ENCODE measurements around the gene PPP1R7. TPM values are rescaled to one million over a fixed set of nuclear protein-coding genes. Genes with fewer than 3 reads are reported as not detected.

The PPP1R7 gene
- total and polyA plus RNA-seq, 8 donors = 21.5 to 38.7 (median 31.5) TPM

DNA sequence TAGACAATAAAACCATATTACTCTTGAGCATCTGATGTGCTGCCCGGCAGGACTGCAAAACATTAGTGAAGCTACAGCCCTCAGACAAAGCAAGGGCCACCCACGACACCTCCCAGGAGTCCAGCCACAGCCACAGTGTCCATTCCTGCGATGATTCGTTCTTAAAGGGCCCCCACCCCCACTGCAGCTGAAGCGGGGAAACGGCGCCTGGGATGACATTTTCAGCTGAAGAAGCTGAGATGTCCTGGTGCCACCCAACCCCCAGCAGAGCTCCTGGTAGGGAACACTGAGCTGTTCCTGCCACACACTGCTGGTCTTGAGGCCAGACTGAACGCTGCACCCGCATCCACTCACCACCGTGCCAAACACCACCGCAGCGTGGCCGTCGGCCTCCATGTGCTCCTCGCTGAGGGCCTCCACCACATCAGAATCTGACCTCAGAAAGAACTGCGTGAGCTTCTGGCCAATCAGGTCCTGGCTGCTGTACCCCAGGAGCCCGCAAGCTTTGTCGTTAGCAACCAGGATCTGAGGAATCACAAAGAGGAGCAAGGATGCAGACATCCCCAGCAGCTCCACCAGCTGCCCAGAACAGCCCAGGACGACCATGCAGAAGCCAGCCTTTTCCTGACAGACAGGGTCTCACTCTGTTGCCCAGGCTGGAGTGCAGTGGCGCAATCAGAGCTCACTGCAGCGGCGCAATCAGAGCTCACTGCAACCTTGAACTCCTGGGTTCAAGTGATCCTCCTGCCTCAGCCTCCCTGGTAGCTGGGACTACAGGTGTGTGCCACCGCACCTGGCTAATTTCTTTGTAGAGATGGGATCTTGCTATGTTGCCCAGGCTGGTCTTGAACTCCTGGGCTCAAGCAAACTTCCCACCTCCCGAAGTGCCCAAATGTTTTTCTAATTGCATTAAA, 10.5 kb upstream of the PPP1R7 start:
- Histone ChIP-seq H3K36me3 (no peaks in the 10 kb centered on the region), H3K4me3 (no peak overlapping the region), H3K27ac (no peak overlapping the region), H3K9me3 (no peaks in the 10 kb centered on the region), H3K4me1 (no peaks in the 10 kb centered on the region), H3K27me3 (no peaks in the 10 kb centered on the region)
- no peak for ATAC-seq
- FAIRE-seq = no peak
- 94 to 95% methylated on average over 24 of the region's 24 CpGs for WGBS, 2 donors
- intact Hi-C loops (cut with DNase I) = no loop called here
- peak in 1 of 6 donors; percentile 27 for DNase-seq
- TF ChIP-seq, protein P1, sequence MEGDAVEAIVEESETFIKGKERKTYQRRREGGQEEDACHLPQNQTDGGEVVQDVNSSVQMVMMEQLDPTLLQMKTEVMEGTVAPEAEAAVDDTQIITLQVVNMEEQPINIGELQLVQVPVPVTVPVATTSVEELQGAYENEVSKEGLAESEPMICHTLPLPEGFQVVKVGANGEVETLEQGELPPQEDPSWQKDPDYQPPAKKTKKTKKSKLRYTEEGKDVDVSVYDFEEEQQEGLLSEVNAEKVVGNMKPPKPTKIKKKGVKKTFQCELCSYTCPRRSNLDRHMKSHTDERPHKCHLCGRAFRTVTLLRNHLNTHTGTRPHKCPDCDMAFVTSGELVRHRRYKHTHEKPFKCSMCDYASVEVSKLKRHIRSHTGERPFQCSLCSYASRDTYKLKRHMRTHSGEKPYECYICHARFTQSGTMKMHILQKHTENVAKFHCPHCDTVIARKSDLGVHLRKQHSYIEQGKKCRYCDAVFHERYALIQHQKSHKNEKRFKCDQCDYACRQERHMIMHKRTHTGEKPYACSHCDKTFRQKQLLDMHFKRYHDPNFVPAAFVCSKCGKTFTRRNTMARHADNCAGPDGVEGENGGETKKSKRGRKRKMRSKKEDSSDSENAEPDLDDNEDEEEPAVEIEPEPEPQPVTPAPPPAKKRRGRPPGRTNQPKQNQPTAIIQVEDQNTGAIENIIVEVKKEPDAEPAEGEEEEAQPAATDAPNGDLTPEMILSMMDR (IDR thresholded peaks at IDR 0.05) = no peak

DNA sequence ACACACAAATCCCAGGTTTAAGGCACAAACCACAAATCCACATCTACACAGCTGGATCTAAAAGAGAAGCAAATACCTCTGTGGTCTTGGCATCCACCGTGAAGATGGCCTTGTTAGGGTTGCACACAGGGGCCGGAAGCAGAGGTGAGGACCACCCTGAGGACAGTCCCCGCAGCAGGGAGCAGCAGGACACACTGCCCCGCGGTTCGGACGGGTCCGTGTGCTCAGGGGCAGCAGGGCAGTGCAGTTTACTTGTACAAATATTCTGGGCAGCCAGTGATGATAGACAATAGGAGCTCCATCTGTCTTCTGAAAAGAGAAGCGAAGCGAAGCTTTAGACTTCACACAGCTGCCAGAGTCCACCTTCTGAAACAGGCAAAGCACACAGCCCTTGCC, 9.8 kb upstream of the PPP1R7 start:
- peak in 1 of 6 donors; percentile 12 for DNase-seq
- no peak overlapping the region for H3K27ac ChIP-seq
- TF ChIP-seq, protein P1 (IDR thresholded peaks at IDR 0.05) = no peak
- intact Hi-C loops (cut with DNase I) = no loop called here
- no peaks in the 10 kb centered on the region for H3K9me3 ChIP-seq
- no peaks in the 10 kb centered on the region for H3K27me3 ChIP-seq
- no peak overlapping the region for H3K4me3 ChIP-seq
- H3K36me3 ChIP-seq = no peaks in the 10 kb centered on the region
- FAIRE-seq = no peak
- no peaks in the 10 kb centered on the region for H3K4me1 ChIP-seq
- 95 to 96% methylated on average over 10 of the region's 10 CpGs for WGBS, 2 donors
- no peak for ATAC-seq

DNA sequence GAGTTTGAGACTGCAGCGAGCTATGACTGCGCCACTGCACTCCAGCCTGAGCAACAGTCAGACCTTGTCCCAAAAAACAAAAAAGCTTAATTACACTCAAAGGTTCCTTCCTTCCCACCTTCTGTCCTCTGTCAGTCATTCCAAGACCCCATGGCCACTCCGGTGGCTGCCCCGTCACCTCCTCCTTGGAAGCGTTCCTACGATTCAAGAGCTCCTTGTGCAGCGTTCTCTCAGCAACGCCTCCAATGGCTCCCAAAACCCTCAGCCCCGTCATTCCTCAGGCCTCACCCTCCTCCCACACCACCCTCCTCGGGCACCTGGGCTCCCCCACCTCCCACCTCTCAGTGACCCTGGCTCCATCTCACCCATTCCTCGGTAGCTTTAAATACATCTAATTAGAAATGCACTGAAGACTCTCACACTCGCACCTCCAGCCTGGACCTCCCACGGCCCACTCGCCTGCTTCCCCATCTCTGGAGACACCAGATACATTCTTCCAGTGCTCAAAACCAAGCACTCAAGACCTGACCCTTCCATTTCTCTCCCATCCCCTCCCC, 9.0 kb upstream of the PPP1R7 start:
- TF ChIP-seq, protein P1 (IDR thresholded peaks at IDR 0.05) = no peak
- no peaks in the 10 kb centered on the region for H3K4me1 ChIP-seq
- FAIRE-seq (no peak), DNase-seq (peak in 1 of 6 donors; percentile 22), ATAC-seq (no peak)
- intact Hi-C loops (cut with DNase I) = no loop called here
- H3K4me3 ChIP-seq = no peak overlapping the region
- no peaks in the 10 kb centered on the region for H3K9me3 ChIP-seq
- H3K27ac ChIP-seq = no peak overlapping the region
- H3K27me3 ChIP-seq = no peaks in the 10 kb centered on the region
- H3K36me3 ChIP-seq = no peaks in the 10 kb centered on the region
- WGBS, 2 donors = 96% methylated on average over 14 of the region's 14 CpGs

DNA sequence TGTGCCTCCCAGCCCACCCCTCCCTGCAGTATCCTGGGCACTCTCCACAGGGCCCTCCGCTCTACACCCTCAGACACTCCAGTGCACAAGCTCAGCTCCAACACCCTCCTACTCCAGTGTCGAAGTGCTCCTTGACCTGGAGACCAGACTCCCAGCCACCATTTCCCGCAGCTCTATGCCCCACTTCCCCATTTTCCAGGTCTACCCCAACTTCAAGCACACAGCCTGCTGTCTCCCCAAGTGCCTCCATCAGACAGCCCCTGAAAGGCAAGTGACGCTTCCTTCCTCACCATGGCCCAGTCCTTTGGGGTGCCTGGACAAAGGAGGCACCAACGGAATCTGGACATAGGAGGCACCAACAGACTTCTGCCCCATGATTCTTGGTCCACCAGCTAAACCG, 8.2 kb upstream of the PPP1R7 start:
- H3K27ac ChIP-seq = peak overlapping the region in 1 of 4 donors; percentile 21
- no peak for DNase-seq
- H3K27me3 ChIP-seq = no peaks in the 10 kb centered on the region
- intact Hi-C loops (cut with DNase I) = no loop called here
- H3K9me3 ChIP-seq = no peaks in the 10 kb centered on the region
- WGBS, 2 donors = 87 to 93% methylated on average over 6 of the region's 6 CpGs
- no peaks in the 10 kb centered on the region for H3K36me3 ChIP-seq
- no peaks in the 10 kb centered on the region for H3K4me1 ChIP-seq
- no peak overlapping the region for H3K4me3 ChIP-seq
- no peak for FAIRE-seq
- no peak for ATAC-seq
- TF ChIP-seq, protein P1 (IDR thresholded peaks at IDR 0.05) = no peak

DNA sequence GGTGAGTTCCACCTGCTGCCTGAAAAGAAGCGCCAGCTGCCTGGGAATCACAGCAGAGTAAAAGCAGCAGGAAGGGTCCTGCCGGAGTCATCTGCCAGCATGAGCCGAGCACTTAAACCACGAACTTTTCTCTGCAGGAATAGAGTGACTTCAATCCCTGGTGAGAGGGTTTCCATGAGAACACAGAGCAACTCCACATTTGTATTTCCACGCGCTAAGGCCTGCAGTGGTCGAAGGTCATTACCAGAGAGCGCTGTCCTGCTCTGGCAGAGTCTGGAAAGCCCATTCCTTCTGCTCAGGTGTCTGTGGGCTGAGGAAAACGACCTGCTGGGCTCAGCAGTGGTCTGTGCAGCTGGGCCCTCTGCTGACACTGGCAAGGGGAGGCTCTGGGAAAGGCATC, 7.7 kb upstream of the PPP1R7 start:
- no peaks in the 10 kb centered on the region for H3K27me3 ChIP-seq
- H3K9me3 ChIP-seq = no peaks in the 10 kb centered on the region
- H3K4me1 ChIP-seq = no peaks in the 10 kb centered on the region
- TF ChIP-seq, protein P1 (IDR thresholded peaks at IDR 0.05) = no peak
- intact Hi-C loops (cut with DNase I) = no loop called here
- no peak for FAIRE-seq
- peak overlapping the region in 1 of 4 donors; percentile 21 for H3K27ac ChIP-seq
- peak in 2 of 4 donors; percentile 82 to 96 for ATAC-seq
- H3K36me3 ChIP-seq = no peaks in the 10 kb centered on the region
- DNase-seq = peak in 3 of 6 donors; percentile 30 to 58 (median 51)
- H3K4me3 ChIP-seq = no peak overlapping the region
- whole genome bisulfite sequencing, 2 donors = 54 to 64% methylated on average over 9 of the region's 9 CpGs
